ENCODE results near the gene PHAX. TPM values are rescaled to one million over a fixed set of nuclear protein-coding genes. Genes with fewer than 3 reads are reported as not detected.
A peak's percentile ranks its signal among the peaks of the same experiment; 100 is the strongest.

PHAX gene

GRCh38 chr5:126676195-126676624 is 75.5 kb downstream of the PHAX start:
- Histone ChIP-seq H3K27ac (ENCODE audit: low read depth, low read length) (peak overlapping the region; percentile 37), H2BK15ac (replicated peaks; ENCODE audit: low read depth) (no peak overlapping the region), H3K36me3 (ENCODE audit: control insufficient read depth, insufficient read depth, low read length) (no peaks in the 10 kb centered on the region), H4K8ac (ENCODE audit: low read depth, low read length) (no peak overlapping the region), H3K79me2 (ENCODE audit: control insufficient read depth, insufficient read depth, low read length) (no peaks in the 10 kb centered on the region), H3K4me1 (ENCODE audit: control insufficient read depth, low read depth, low read length) (peaks cover 9% of the 10 kb centered on the region), H3K4me3 (ENCODE audit: low read length) (no peak overlapping the region), H3K18ac (ENCODE audit: low read length) (peak overlapping the region; percentile 75), H2BK120ac (ENCODE audit: low read depth, low read length) (peak overlapping the region; percentile 93), H3K27me3 (ENCODE audit: insufficient read depth, low read length, poor library complexity) (no peaks in the 10 kb centered on the region), H3K79me1 (ENCODE audit: low read length) (no peaks in the 10 kb centered on the region), H3K23ac (ENCODE audit: low read length) (no peak overlapping the region), H3K4me2 (ENCODE audit: low read length) (no peak overlapping the region), H3K9ac (ENCODE audit: low read length) (no peak overlapping the region), H2BK5ac (ENCODE audit: low read length) (peak overlapping the region; percentile 23), H4K5ac (ENCODE audit: low read length) (no peak overlapping the region), H3K56ac (ENCODE audit: low read length) (peak overlapping the region; percentile 54), H3K4ac (ENCODE audit: low read depth, low read length) (peak overlapping the region; percentile 73), H2AK5ac (ENCODE audit: low read length) (no peak overlapping the region)
- peak; percentile 90 for DNase-seq
- no CpG with 5 or more reads among the region's 4 CpGs for WGBS (ENCODE audit: extremely low coverage, insufficient coverage, low lambda C conversion rate)

Small RNAs within 50 kb of the gene (small RNA-seq; reads per million reads assigned to genes)
- gene BOLA3P3 (ENCODE audit: insufficient read depth) (not detected), gene RNU6-290P (ENCODE audit: insufficient read depth) (not detected)
